ENCODE data around the gene COL6A6. TPM values are rescaled to one million over a fixed set of nuclear protein-coding genes. Genes with fewer than 3 reads are reported as not detected.

The COL6A6 gene
- total RNA-seq: not detected

DNA sequence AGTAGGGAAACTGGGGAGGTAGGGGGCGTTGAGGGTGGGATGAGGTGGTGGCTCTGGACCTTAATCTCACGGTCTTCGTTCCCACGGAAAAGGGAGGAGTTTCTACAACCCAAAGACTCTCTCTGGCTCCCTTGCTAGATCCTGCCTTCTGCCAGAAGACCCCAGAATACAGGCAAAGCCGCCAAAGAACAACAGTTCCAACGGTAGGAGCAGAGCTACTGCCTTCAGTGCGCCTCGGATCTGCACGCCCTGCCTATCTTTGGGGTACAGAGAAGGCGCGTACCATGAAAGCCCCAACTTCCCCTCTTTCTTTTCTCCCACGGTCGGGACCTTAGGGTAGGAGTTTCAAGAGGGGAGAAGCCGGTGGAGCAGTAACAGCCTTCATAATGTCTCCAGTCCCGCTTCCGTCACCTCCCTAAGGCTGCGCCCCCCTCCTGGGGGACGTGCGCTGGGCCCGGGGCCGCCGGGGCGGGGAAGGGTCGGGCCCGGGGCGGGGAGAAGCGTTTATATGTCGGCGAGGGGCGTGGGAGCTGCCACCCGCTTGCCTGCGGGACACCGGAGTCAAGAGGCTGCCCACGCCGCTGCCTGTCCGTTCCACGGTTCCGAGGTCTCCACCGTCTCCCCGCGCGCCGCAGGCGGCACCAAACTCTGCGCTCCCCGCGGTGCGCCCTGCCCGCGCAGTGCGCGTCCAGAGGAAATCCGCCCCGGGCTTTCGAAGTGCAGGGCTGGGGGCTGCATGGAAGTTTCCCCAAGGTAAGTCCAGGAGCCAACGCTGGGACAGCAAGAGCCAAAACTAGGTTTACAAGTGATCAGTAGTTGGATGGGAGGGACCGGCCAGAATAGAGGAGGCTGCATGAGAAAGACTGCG, at the start of gene COL6A6:
Gene COL6A6, plus strand, starts transcription at position 533 of the 868 bp plus-strand sequence. CDS start 43,188 bp downstream, outside the sequence.
- ATAC-seq: no peak
- DNase-seq (ENCODE audit: low spot score in 2 of 2): no peak
- Mint-ChIP-seq H3K36me3 (peaks cover 0 to 9% of the 10 kb centered on the region in 2 donors), H3K9me3 (peaks cover 0 to 4% of the 10 kb centered on the region in 2 donors), H3K27ac (no peak within 1 kb of the TSS)

- H3K9me3 Mint-ChIP-seq: no peaks in the 10 kb centered on the region
- H3K36me3 Mint-ChIP-seq: no peaks in the 10 kb centered on the region
- H3K27ac Mint-ChIP-seq: no peak overlapping the region
- no peak for ATAC-seq
- no peak for DNase-seq (ENCODE audit: low spot score in 2 of 2)
Measured at GRCh38 chr3:130468311-130468710, 48.7 kb upstream of the COL6A6 start.

DNA sequence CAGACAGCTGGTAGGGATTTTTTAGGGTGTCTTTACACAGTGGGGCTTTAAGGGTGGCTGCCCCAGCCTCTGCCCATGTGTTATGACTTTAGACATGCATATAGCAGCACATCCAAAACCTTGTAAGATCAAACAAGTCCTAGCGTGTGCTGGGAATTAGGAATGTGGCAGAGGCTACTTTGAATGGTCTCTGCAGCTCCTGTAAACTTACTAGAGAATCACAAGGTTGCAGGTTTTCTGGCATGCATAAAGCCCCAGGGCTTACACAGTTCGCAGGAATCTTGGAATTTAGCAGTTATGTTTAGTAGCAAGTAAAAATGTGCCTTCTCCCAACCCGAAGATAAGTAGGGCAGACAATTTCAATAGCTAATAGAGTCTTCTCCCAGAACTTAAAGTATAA, 46.9 kb upstream of the COL6A6 start:
- H3K9me3 Mint-ChIP-seq: peaks cover 0 to 6% of the 10 kb centered on the region in 2 donors
- DNase-seq (ENCODE audit: low spot score in 2 of 2) (no peak), ATAC-seq (no peak)

GRCh38 chr3:130473416-130473815, 43.6 kb upstream of the COL6A6 start:
- no peak for ATAC-seq
- peaks cover 0 to 10% of the 10 kb centered on the region in 2 donors for H3K9me3 Mint-ChIP-seq
- no peaks in the 10 kb centered on the region for H3K36me3 Mint-ChIP-seq
- no peak for DNase-seq (ENCODE audit: low spot score in 2 of 2)
- H3K27ac Mint-ChIP-seq: no peak overlapping the region

More for the DNA sequence above, 46.9 kb upstream of the COL6A6 start:
- Mint-ChIP-seq H3K27ac (no peak overlapping the region), H3K36me3 (no peaks in the 10 kb centered on the region)

DNA sequence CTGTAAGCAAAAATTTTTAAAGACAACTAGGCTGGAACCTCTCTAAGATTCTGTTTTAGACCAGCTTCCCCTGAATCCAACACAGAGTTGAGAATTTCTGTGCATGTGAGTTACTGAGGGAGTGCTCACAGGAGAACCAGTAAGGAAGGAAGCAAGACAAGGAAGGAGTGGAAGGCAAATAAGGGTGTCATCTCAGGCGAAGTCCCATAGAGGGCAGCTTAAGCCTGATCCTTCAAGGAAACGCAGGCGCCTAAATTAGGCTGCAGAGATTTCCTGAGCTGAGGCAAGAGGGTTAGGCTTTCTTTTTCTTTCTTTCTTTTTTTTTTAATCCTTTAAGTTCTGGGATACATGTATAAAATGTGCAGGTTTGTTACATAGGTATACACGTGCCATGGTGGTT, 36.2 kb upstream of the COL6A6 start:
- H3K36me3 Mint-ChIP-seq: no peaks in the 10 kb centered on the region
- no peak for DNase-seq (ENCODE audit: low spot score in 2 of 2)
- ATAC-seq: no peak
- H3K27ac Mint-ChIP-seq: no peak overlapping the region
- peaks cover 4 to 5% of the 10 kb centered on the region in 2 donors for H3K9me3 Mint-ChIP-seq

DNA sequence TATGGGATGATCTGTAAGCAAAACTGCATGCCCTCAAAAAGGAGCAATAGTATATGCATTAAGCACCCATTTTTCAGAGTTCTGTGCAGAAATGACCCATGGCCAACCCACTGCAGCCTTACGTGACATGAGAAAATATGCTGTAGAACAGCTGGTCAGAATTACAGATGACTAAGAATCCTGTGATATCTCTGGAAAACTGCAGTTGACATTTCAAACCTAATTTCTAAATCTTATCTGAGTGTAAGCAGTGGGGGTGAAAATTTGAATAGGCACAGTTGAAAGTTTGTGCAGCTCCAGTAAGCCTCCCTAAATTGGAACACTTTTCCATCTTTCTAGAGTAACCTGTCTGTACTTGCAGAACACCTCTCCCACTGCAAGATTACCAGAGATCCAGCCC, 28.7 kb upstream of the COL6A6 start:
- ATAC-seq (no peak), DNase-seq (ENCODE audit: low spot score in 2 of 2) (no peak)
- H3K27ac Mint-ChIP-seq: no peak overlapping the region
- H3K9me3 Mint-ChIP-seq: no peaks in the 10 kb centered on the region
- no peaks in the 10 kb centered on the region for H3K36me3 Mint-ChIP-seq

- no peaks in the 10 kb centered on the region for H3K36me3 Mint-ChIP-seq
- H3K27ac Mint-ChIP-seq: no peak overlapping the region
- no peaks in the 10 kb centered on the region for H3K9me3 Mint-ChIP-seq
- ATAC-seq (no peak), DNase-seq (ENCODE audit: low spot score in 2 of 2) (no peak)
Measured at GRCh38 chr3:130488769-130489450, 28.1 kb upstream of the COL6A6 start.

GRCh38 chr3:130490241-130490640, 26.7 kb upstream of the COL6A6 start:
- no peak for ATAC-seq
- DNase-seq (ENCODE audit: low spot score in 2 of 2): no peak
- H3K9me3 Mint-ChIP-seq: no peaks in the 10 kb centered on the region
- H3K27ac Mint-ChIP-seq: no peak overlapping the region
- no peaks in the 10 kb centered on the region for H3K36me3 Mint-ChIP-seq

DNA sequence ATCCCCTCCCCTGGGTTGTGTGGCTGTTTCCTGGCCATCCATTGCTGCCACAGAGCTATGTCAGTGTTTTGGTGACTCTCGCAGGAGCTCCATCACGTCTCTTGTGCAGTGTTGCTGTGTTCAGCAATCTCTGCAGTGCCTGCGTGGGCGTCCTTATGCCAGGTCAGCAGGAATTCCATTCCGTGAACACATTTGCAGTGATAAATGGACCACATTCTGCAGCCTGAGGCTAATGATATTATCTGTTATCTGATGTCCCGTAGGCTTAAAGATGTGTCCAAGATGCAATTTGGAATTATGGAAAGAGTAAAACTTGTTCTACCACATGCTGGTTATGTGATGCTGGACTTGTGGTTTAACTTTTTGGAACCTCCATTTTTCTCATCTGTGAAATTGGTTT, 25.5 kb upstream of the COL6A6 start:
- Mint-ChIP-seq H3K9me3 (no peaks in the 10 kb centered on the region), H3K27ac (no peak overlapping the region), H3K36me3 (no peaks in the 10 kb centered on the region)
- DNase-seq (ENCODE audit: low spot score in 2 of 2) (no peak), ATAC-seq (no peak)

DNA sequence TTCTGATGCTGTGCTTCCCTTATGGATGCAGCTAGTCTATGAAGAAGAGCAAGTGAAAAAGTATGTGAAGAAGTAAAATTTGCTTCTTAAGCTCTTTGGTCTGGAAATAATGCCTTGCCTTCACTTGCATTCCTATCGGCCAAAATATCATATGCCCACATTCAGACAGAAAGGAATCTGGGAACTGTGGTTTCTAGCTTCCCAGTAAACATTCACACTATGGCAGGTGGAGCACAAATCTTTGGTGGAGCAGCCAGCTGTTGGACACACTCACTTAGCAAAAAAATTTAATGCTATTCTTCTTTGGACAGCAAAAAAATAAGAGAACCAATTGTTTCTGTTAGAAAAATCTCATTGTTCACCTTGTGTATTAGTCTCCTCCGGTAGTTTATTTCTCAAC, 12.3 kb upstream of the COL6A6 start:
- DNase-seq (ENCODE audit: low spot score in 2 of 2) (no peak), ATAC-seq (no peak)
- no peaks in the 10 kb centered on the region for H3K9me3 Mint-ChIP-seq
- H3K36me3 Mint-ChIP-seq: no peaks in the 10 kb centered on the region
- H3K27ac Mint-ChIP-seq: no peak overlapping the region

DNA sequence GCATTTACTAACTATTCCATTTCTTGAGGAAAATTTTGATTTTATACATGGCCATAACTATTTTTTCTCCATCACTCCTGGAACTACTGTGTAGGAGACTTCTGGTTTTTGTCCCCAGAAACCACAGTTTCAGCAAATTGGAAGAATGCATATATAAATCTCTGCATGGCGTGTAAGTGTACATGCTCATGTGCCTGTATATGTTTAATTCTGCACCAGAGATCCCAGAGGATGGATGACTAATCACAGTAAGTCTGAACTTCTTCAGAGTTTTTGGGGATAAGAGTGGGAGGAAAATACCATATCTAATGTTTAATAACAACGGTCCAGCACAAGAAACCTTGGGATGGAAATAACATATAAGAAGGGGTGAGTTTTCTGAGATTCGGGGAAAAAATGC, 10.9 kb upstream of the COL6A6 start:
- ATAC-seq (no peak), DNase-seq (ENCODE audit: low spot score in 2 of 2) (no peak)
- H3K27ac Mint-ChIP-seq: no peak overlapping the region
- H3K9me3 Mint-ChIP-seq: no peaks in the 10 kb centered on the region
- no peaks in the 10 kb centered on the region for H3K36me3 Mint-ChIP-seq

GRCh38 chr3:130507746-130508145, 9.2 kb upstream of the COL6A6 start:
- ATAC-seq (no peak), DNase-seq (ENCODE audit: low spot score in 2 of 2) (no peak)
- Mint-ChIP-seq H3K36me3 (no peaks in the 10 kb centered on the region), H3K27ac (no peak overlapping the region), H3K9me3 (peaks cover 0 to 4% of the 10 kb centered on the region in 2 donors)

GRCh38 chr3:130509008-130509407, 8.0 kb upstream of the COL6A6 start:
- Mint-ChIP-seq H3K36me3 (no peaks in the 10 kb centered on the region), H3K9me3 (peaks cover 0 to 4% of the 10 kb centered on the region in 2 donors), H3K27ac (no peak overlapping the region)
- DNase-seq (ENCODE audit: low spot score in 2 of 2): no peak
- no peak for ATAC-seq

DNA sequence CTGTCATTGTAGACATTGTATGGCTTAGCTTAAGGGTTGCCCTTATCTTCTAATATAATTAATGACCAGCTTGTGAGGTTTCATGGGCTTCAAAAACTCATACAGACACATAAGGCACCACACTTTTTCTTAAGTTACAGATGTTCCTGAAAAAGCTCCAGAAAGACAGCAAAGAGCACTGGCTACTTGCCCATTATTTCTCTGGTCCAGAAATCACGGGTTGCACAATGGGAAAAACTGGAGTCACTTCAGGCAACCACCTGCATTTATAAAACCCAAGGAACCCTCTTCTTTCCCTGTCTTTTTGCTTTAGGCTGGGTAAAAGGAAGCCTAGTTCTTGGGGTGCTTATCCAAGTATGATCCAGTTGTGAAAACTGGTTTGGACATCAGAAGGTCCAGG, 2.3 kb upstream of the COL6A6 start:
- peaks cover 0 to 9% of the 10 kb centered on the region in 2 donors for H3K36me3 Mint-ChIP-seq
- H3K9me3 Mint-ChIP-seq: peaks cover 0 to 4% of the 10 kb centered on the region in 2 donors
- ATAC-seq (no peak), DNase-seq (ENCODE audit: low spot score in 2 of 2) (no peak)
- no peak overlapping the region for H3K27ac Mint-ChIP-seq

DNA sequence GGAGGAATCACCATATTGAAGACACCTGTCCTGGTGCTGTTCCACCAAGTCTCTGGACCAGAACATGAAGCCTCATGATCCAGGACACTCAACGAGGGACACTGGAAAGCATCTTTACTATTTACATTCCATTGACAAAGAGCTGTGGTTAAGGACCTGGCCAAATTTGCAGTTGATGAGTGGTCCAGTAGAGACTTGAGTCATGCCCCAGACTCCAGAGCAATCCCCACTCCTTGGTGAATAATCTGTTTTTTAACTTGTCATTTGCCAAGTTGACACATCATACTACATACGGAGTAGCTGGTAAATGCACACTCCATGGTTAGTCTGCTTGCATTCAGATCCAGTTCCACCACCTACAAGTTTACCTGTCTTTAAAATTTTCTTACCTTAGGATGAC, 1.2 kb upstream of the COL6A6 start:
- DNase-seq (ENCODE audit: low spot score in 2 of 2): no peak
- Mint-ChIP-seq H3K36me3 (peaks cover 0 to 9% of the 10 kb centered on the region in 2 donors), H3K27ac (no peak overlapping the region), H3K9me3 (peaks cover 0 to 4% of the 10 kb centered on the region in 2 donors)
- ATAC-seq: no peak

- H3K9me3 Mint-ChIP-seq: no peaks in the 10 kb centered on the region
- H3K36me3 Mint-ChIP-seq: peaks cover 0 to 9% of the 10 kb centered on the region in 2 donors
- DNase-seq (ENCODE audit: low spot score in 2 of 2) (no peak), ATAC-seq (no peak)
- H3K27ac Mint-ChIP-seq: no peak overlapping the region
Measured at GRCh38 chr3:130517602-130518001, 625 bp downstream of the COL6A6 start.

DNA sequence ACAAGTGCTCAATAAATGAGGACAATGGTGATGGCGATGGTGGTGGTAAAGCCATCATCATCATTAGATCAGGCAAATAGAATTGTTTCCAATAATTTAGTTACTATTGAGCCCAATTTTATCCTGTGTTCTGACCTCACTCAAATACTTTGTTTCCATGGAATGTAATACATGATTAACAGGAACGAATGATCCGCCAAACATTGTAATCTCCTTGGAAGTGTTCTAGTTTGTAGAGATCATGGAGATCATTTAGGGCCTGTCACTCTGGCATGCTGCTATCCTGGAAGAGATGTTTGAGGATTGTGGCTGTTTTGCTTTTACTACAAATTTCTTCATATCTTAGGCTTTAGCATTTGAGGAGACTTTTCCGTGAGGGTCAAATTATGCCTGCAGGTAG, 2.8 kb downstream of the COL6A6 start:
- ATAC-seq: no peak
- Mint-ChIP-seq H3K27ac (no peak overlapping the region), H3K36me3 (peaks cover 0 to 9% of the 10 kb centered on the region in 2 donors)

DNA sequence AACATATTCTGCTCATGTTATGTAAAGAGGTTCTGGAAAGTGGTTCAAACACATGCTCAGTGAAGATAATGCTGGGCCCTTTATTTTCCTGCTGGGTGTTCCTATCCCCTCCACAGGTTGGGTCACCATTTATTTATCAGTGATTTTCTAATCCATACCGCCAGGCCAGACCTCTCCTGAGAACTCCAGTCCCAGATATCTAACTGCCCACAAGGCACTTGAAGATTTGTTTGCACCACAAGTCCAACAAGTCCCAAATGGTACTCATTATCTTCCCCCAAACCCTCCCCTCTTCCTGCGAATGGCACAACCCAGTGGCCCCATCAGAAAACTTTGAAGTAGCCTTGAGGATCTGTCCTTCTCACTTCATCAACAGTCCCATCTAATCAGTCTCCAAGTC, 5.4 kb downstream of the COL6A6 start:
- DNase-seq (ENCODE audit: low spot score in 2 of 2): no peak
- H3K36me3 Mint-ChIP-seq: peaks cover 0 to 4% of the 10 kb centered on the region in 2 donors
- H3K27ac Mint-ChIP-seq: no peak overlapping the region
- ATAC-seq: no peak
- H3K9me3 Mint-ChIP-seq: no peaks in the 10 kb centered on the region

More for the DNA sequence above, 2.8 kb downstream of the COL6A6 start:
- H3K9me3 Mint-ChIP-seq: no peaks in the 10 kb centered on the region
- no peak for DNase-seq (ENCODE audit: low spot score in 2 of 2)
